ENCODE results near the gene SLC35F3.
"Not testable (repeated sequence)": the region's sequence is repeated elsewhere in the genome, so short reads cannot be mapped to it uniquely, and the experiment has no call there.

The SLC35F3 gene

GRCh38 chr1:234342774-234343173, 438.3 kb downstream of the SLC35F3 start:
- H3K9ac ChIP-seq (ENCODE audit: low read length in 2 of 2), result no peak overlapping the region
- peaks cover 0 to 6% of the 10 kb centered on the region in 2 donors for H3K9me3 ChIP-seq (ENCODE audit: control insufficient read depth in 2 of 2, low read length in 2 of 2)
- no peak overlapping the region for H3K27ac ChIP-seq (ENCODE audit: low read length)
- no peak overlapping the region for H3K4me3 ChIP-seq (ENCODE audit: low read length in 2 of 2)
- H3K4me1 ChIP-seq (ENCODE audit: control insufficient read depth, insufficient read depth, low read length), result no peaks in the 10 kb centered on the region
- no peaks in the 10 kb centered on the region for H3K27me3 ChIP-seq (ENCODE audit: control insufficient read depth in 1 of 2, insufficient read depth in 2 of 2, low read length in 2 of 2)
- no peaks in the 10 kb centered on the region for H3K36me3 ChIP-seq (ENCODE audit: control insufficient read depth in 2 of 2, insufficient read depth in 2 of 2, low read length in 2 of 2)

GRCh38 chr1:234345237-234345636, 440.8 kb downstream of the SLC35F3 start:
- H3K36me3 ChIP-seq (ENCODE audit: control insufficient read depth in 2 of 2, insufficient read depth in 2 of 2, low read length in 2 of 2), result no peaks in the 10 kb centered on the region
- H3K4me3 ChIP-seq (ENCODE audit: low read length in 2 of 2), result no peak overlapping the region
- no peak overlapping the region for H3K9ac ChIP-seq (ENCODE audit: low read length in 2 of 2)
- H3K9me3 ChIP-seq (ENCODE audit: control insufficient read depth in 2 of 2, low read length in 2 of 2), result no peaks in the 10 kb centered on the region
- no peak overlapping the region for H3K27ac ChIP-seq (ENCODE audit: low read length)
- H3K4me1 ChIP-seq (ENCODE audit: control insufficient read depth, insufficient read depth, low read length), result no peaks in the 10 kb centered on the region
- H3K27me3 ChIP-seq (ENCODE audit: control insufficient read depth in 1 of 2, insufficient read depth in 2 of 2, low read length in 2 of 2), result no peaks in the 10 kb centered on the region

GRCh38 chr1:234348964-234349363, 444.5 kb downstream of the SLC35F3 start:
- no peak overlapping the region for H3K27ac ChIP-seq (ENCODE audit: low read length)
- no peaks in the 10 kb centered on the region for H3K27me3 ChIP-seq (ENCODE audit: control insufficient read depth in 1 of 2, insufficient read depth in 2 of 2, low read length in 2 of 2)
- H3K36me3 ChIP-seq (ENCODE audit: control insufficient read depth in 2 of 2, insufficient read depth in 2 of 2, low read length in 2 of 2), result no peaks in the 10 kb centered on the region
- H3K4me1 ChIP-seq (ENCODE audit: control insufficient read depth, insufficient read depth, low read length), result no peaks in the 10 kb centered on the region
- no peak overlapping the region for H3K4me3 ChIP-seq (ENCODE audit: low read length in 2 of 2)
- H3K9ac ChIP-seq (ENCODE audit: low read length in 2 of 2), result no peak overlapping the region
- no peaks in the 10 kb centered on the region for H3K9me3 ChIP-seq (ENCODE audit: control insufficient read depth in 2 of 2, low read length in 2 of 2)

- Histone ChIP-seq H3K27me3 (ENCODE audit: control insufficient read depth in 1 of 2, insufficient read depth in 2 of 2, low read length in 2 of 2) (peaks cover 0 to 3% of the 10 kb centered on the region in 2 donors), H3K9ac (ENCODE audit: low read length in 2 of 2) (no peak overlapping the region), H3K4me3 (ENCODE audit: low read length in 2 of 2) (no peak overlapping the region), H3K36me3 (ENCODE audit: control insufficient read depth in 2 of 2, insufficient read depth in 2 of 2, low read length in 2 of 2) (no peaks in the 10 kb centered on the region), H3K27ac (ENCODE audit: low read length) (no peak overlapping the region), H3K9me3 (ENCODE audit: control insufficient read depth in 2 of 2, low read length in 2 of 2) (no peaks in the 10 kb centered on the region), H3K4me1 (ENCODE audit: control insufficient read depth, insufficient read depth, low read length) (no peaks in the 10 kb centered on the region)
These were observed 451.5 kb downstream of the SLC35F3 start for GRCh38 chr1:234355782-234356510.

GRCh38 chr1:234356615-234357269, 452.3 kb downstream of the SLC35F3 start:
- not testable (repeated sequence) for H3K9ac ChIP-seq (ENCODE audit: low read length in 2 of 2); H3K36me3 ChIP-seq (ENCODE audit: control insufficient read depth in 2 of 2, insufficient read depth in 2 of 2, low read length in 2 of 2); H3K27ac ChIP-seq (ENCODE audit: low read length); H3K9me3 ChIP-seq (ENCODE audit: control insufficient read depth in 2 of 2, low read length in 2 of 2); H3K27me3 ChIP-seq (ENCODE audit: control insufficient read depth in 1 of 2, insufficient read depth in 2 of 2, low read length in 2 of 2); H3K4me1 ChIP-seq (ENCODE audit: control insufficient read depth, insufficient read depth, low read length)
- peak overlapping the region in 1 of 2 donors; percentile 35 for H3K4me3 ChIP-seq (ENCODE audit: low read length in 2 of 2)

- Histone ChIP-seq H3K4me3 (ENCODE audit: low read length in 2 of 2) (no peak overlapping the region), H3K27ac (ENCODE audit: low read length) (no peak overlapping the region), H3K9ac (ENCODE audit: low read length in 2 of 2) (no peak overlapping the region), H3K9me3 (ENCODE audit: control insufficient read depth in 2 of 2, low read length in 2 of 2) (no peaks in the 10 kb centered on the region), H3K27me3 (ENCODE audit: control insufficient read depth in 1 of 2, insufficient read depth in 2 of 2, low read length in 2 of 2) (peaks cover 0 to 3% of the 10 kb centered on the region in 2 donors), H3K36me3 (ENCODE audit: control insufficient read depth in 2 of 2, insufficient read depth in 2 of 2, low read length in 2 of 2) (no peaks in the 10 kb centered on the region), H3K4me1 (ENCODE audit: control insufficient read depth, insufficient read depth, low read length) (no peaks in the 10 kb centered on the region)
These were observed 453.4 kb downstream of the SLC35F3 start for GRCh38 chr1:234357831-234358230.

- no peaks in the 10 kb centered on the region for H3K4me1 ChIP-seq (ENCODE audit: control insufficient read depth, insufficient read depth, low read length)
- no peaks in the 10 kb centered on the region for H3K36me3 ChIP-seq (ENCODE audit: control insufficient read depth in 2 of 2, insufficient read depth in 2 of 2, low read length in 2 of 2)
- no peak overlapping the region for H3K4me3 ChIP-seq (ENCODE audit: low read length in 2 of 2)
- no peak overlapping the region for H3K9ac ChIP-seq (ENCODE audit: low read length in 2 of 2)
- peaks cover 0 to 3% of the 10 kb centered on the region in 2 donors for H3K27me3 ChIP-seq (ENCODE audit: control insufficient read depth in 1 of 2, insufficient read depth in 2 of 2, low read length in 2 of 2)
- H3K27ac ChIP-seq (ENCODE audit: low read length), result no peak overlapping the region
- no peaks in the 10 kb centered on the region for H3K9me3 ChIP-seq (ENCODE audit: control insufficient read depth in 2 of 2, low read length in 2 of 2)
These were observed 456.7 kb downstream of the SLC35F3 start for GRCh38 chr1:234361102-234361603.

- H3K4me3 ChIP-seq (ENCODE audit: low read length in 2 of 2), result no peak overlapping the region
- H3K4me1 ChIP-seq (ENCODE audit: control insufficient read depth, insufficient read depth, low read length), result no peaks in the 10 kb centered on the region
- H3K9me3 ChIP-seq (ENCODE audit: control insufficient read depth in 2 of 2, low read length in 2 of 2), result no peaks in the 10 kb centered on the region
- H3K27me3 ChIP-seq (ENCODE audit: control insufficient read depth in 1 of 2, insufficient read depth in 2 of 2, low read length in 2 of 2), result no peaks in the 10 kb centered on the region
- H3K27ac ChIP-seq (ENCODE audit: low read length), result no peak overlapping the region
- H3K9ac ChIP-seq (ENCODE audit: low read length in 2 of 2), result no peak overlapping the region
- no peaks in the 10 kb centered on the region for H3K36me3 ChIP-seq (ENCODE audit: control insufficient read depth in 2 of 2, insufficient read depth in 2 of 2, low read length in 2 of 2)
These were observed 458.1 kb downstream of the SLC35F3 start for GRCh38 chr1:234362558-234362957.

- H3K27ac ChIP-seq (ENCODE audit: low read length), result no peak overlapping the region
These were observed 464.0 kb downstream of the SLC35F3 start for GRCh38 chr1:234368320-234369032.

GRCh38 chr1:234369033-234369430, 464.6 kb downstream of the SLC35F3 start:
- no peaks in the 10 kb centered on the region for H3K27me3 ChIP-seq (ENCODE audit: control insufficient read depth in 1 of 2, insufficient read depth in 2 of 2, low read length in 2 of 2)
- H3K36me3 ChIP-seq (ENCODE audit: control insufficient read depth in 2 of 2, insufficient read depth in 2 of 2, low read length in 2 of 2), result no peaks in the 10 kb centered on the region
- no peak overlapping the region for H3K9ac ChIP-seq (ENCODE audit: low read length in 2 of 2)
- H3K9me3 ChIP-seq (ENCODE audit: control insufficient read depth in 2 of 2, low read length in 2 of 2), result no peaks in the 10 kb centered on the region
- H3K27ac ChIP-seq (ENCODE audit: low read length), result no peak overlapping the region
- H3K4me3 ChIP-seq (ENCODE audit: low read length in 2 of 2), result no peak overlapping the region
- H3K4me1 ChIP-seq (ENCODE audit: control insufficient read depth, insufficient read depth, low read length), result no peaks in the 10 kb centered on the region

More at GRCh38 chr1:234368320-234369032, 464.0 kb downstream of the SLC35F3 start:
- H3K27me3 ChIP-seq (ENCODE audit: control insufficient read depth in 1 of 2, insufficient read depth in 2 of 2, low read length in 2 of 2), result no peaks in the 10 kb centered on the region
- H3K4me3 ChIP-seq (ENCODE audit: low read length in 2 of 2), result no peak overlapping the region
- H3K36me3 ChIP-seq (ENCODE audit: control insufficient read depth in 2 of 2, insufficient read depth in 2 of 2, low read length in 2 of 2), result no peaks in the 10 kb centered on the region
- no peak overlapping the region for H3K9ac ChIP-seq (ENCODE audit: low read length in 2 of 2)
- H3K9me3 ChIP-seq (ENCODE audit: control insufficient read depth in 2 of 2, low read length in 2 of 2), result no peaks in the 10 kb centered on the region
- H3K4me1 ChIP-seq (ENCODE audit: control insufficient read depth, insufficient read depth, low read length), result no peaks in the 10 kb centered on the region

All from stomach smooth muscle (tissue), 2 donors.